ENCODE data around the gene ULK3. TPM values are rescaled to one million over a fixed set of nuclear protein-coding genes. Genes with fewer than 3 reads are reported as not detected.
A peak's percentile ranks its signal among the peaks of the same experiment; 100 is the strongest.

The ULK3 gene
- total and polyA plus RNA-seq, 11 donors, result 22.6 to 39.3 (median 29.3) TPM

- no peaks in the 10 kb centered on the region for H3K9me3 ChIP-seq
- 19 to 24% (median 22%) methylated on average over 16 to 21 of the region's 21 CpGs for WGBS, 4 donors
- H3K27me3 ChIP-seq, result peaks cover 0 to 25% (median 16%) of the 10 kb centered on the region in 9 donors
- ATAC-seq, result no peak
- no peaks in the 10 kb centered on the region for H3K36me3 ChIP-seq
- H3K27ac ChIP-seq, result no peak overlapping the region
- intact Hi-C loops (cut with DNase I), result no loop called here
- TF ChIP-seq CTCF (IDR thresholded peaks at IDR 0.05) (no peak), POLR2A (IDR thresholded peaks at IDR 0.05) (no peak)
- H3K4me1 ChIP-seq, result peaks cover 0 to 16% (median 5%) of the 10 kb centered on the region in 12 donors
- DNase-seq, result no peak
- no peak overlapping the region for H3K4me3 ChIP-seq
Measured at GRCh38 chr15:74826921-74827320, 16.0 kb downstream of the ULK3 start.

GRCh38 chr15:74826364-74826819 lies 16.6 kb downstream of the ULK3 start, which contains the start of gene CPLX3:
Gene CPLX3 (plus strand): TSS chr15:74826627. CDS start chr15:74826704, 77 bp downstream.
- Histone ChIP-seq H3K4me3 (no peak within 1 kb of the TSS), H3K27ac (no peak within 1 kb of the TSS), H3K9me3 (no peaks in the 10 kb centered on the region), H3K4me1 (peaks cover 0 to 11% (median 3%) of the 10 kb centered on the region in 12 donors), H3K36me3 (no peaks in the 10 kb centered on the region), H3K27me3 (peaks cover 0 to 25% (median 16%) of the 10 kb centered on the region in 9 donors)
- intact Hi-C loops (cut with DNase I), result no loop called here
- ATAC-seq, result peak in 3 of 4 donors; percentile 32 to 45 (median 34)
- no peak for DNase-seq
- 4 to 13% (median 6%) methylated on average over 12 to 44 of the region's 44 CpGs for WGBS, 4 donors
- TF ChIP-seq POLR2A (IDR thresholded peaks at IDR 0.05) (no peak), CTCF (IDR thresholded peaks at IDR 0.05) (no peak)

GRCh38 chr15:74825866-74826265 lies 17.1 kb downstream of the ULK3 start:
- Histone ChIP-seq H3K9me3 (no peaks in the 10 kb centered on the region), H3K36me3 (no peaks in the 10 kb centered on the region), H3K27ac (no peak overlapping the region), H3K27me3 (peaks cover 0 to 25% (median 16%) of the 10 kb centered on the region in 9 donors), H3K4me3 (no peak overlapping the region), H3K4me1 (peaks cover 0 to 6% (median 0%) of the 10 kb centered on the region in 12 donors)
- TF ChIP-seq POLR2A (IDR thresholded peaks at IDR 0.05) (no peak), CTCF (IDR thresholded peaks at IDR 0.05) (no peak)
- intact Hi-C loops (cut with DNase I), result no loop called here
- ATAC-seq (no peak), DNase-seq (no peak)
- WGBS, 4 donors, result 46 to 51% (median 48%) methylated on average over 10 of the region's 10 CpGs

- 75 to 83% (median 76%) methylated on average over 7 of the region's 7 CpGs for WGBS, 4 donors
Measured at GRCh38 chr15:74824976-74825375, 18.0 kb downstream of the ULK3 start.

More at GRCh38 chr15:74824976-74825375, 18.0 kb downstream of the ULK3 start:
- Histone ChIP-seq H3K9me3 (no peaks in the 10 kb centered on the region), H3K4me1 (peaks cover 0 to 6% (median 0%) of the 10 kb centered on the region in 12 donors), H3K27ac (no peak overlapping the region), H3K27me3 (peaks cover 0 to 25% (median 16%) of the 10 kb centered on the region in 9 donors), H3K4me3 (no peak overlapping the region), H3K36me3 (no peaks in the 10 kb centered on the region)
- DNase-seq, result no peak
- intact Hi-C loops (cut with DNase I), result no loop called here
- no peak for ATAC-seq
- TF ChIP-seq POLR2A (IDR thresholded peaks at IDR 0.05) (no peak), CTCF (IDR thresholded peaks at IDR 0.05) (no peak)

Data from heart left ventricle (tissue), 16 donors.